CD1c-positive myeloid dendritic cell (primary cell): ENCODE results near the gene SLC22A4.

Experiments used
- DNase-seq: peaks from one replicate; pipeline ENCODE4 v3.0.0-alpha.2; 2016; ENCODE audit errors: extremely low spot score

The SLC22A4 gene

GRCh38 chr5:132299917-132300316 lies 5.7 kb downstream of the SLC22A4 start:
- no peak for DNase-seq

- no peak for DNase-seq
Observed at GRCh38 chr5:132300577-132301343, 6.6 kb downstream of the SLC22A4 start.

- DNase-seq: peak; percentile 43
Observed at GRCh38 chr5:132301344-132302271, 7.4 kb downstream of the SLC22A4 start.

- DNase-seq: no peak
Observed at GRCh38 chr5:132302413-132302812, 8.2 kb downstream of the SLC22A4 start.

- no peak for DNase-seq
Observed at GRCh38 chr5:132303589-132303988, 9.4 kb downstream of the SLC22A4 start.

GRCh38 chr5:132305420-132305819 lies 11.2 kb downstream of the SLC22A4 start:
- no peak for DNase-seq

GRCh38 chr5:132308701-132309100 lies 14.5 kb downstream of the SLC22A4 start:
- DNase-seq: no peak

GRCh38 chr5:132309679-132310078 lies 15.5 kb downstream of the SLC22A4 start:
- no peak for DNase-seq

GRCh38 chr5:132310141-132310834 lies 16.1 kb downstream of the SLC22A4 start:
- DNase-seq: no peak

- DNase-seq: no peak
Observed at GRCh38 chr5:132313366-132313765, 19.2 kb downstream of the SLC22A4 start.

GRCh38 chr5:132313961-132314432 lies 19.8 kb downstream of the SLC22A4 start:
- no peak for DNase-seq

- no peak for DNase-seq
Observed at GRCh38 chr5:132315529-132316067, 21.4 kb downstream of the SLC22A4 start.

GRCh38 chr5:132319975-132320374 lies 25.8 kb downstream of the SLC22A4 start:
- no peak for DNase-seq

- DNase-seq: no peak
Observed at GRCh38 chr5:132321109-132321721, 27.0 kb downstream of the SLC22A4 start.

GRCh38 chr5:132322266-132322665 lies 28.1 kb downstream of the SLC22A4 start:
- no peak for DNase-seq

GRCh38 chr5:132323202-132323601 lies 29.0 kb downstream of the SLC22A4 start:
- DNase-seq: no peak

- no peak for DNase-seq
Observed at GRCh38 chr5:132325691-132326090, 31.5 kb downstream of the SLC22A4 start.

- DNase-seq: no peak
Observed at GRCh38 chr5:132327252-132327955, 33.2 kb downstream of the SLC22A4 start.

- no peak for DNase-seq
Observed at GRCh38 chr5:132334812-132335211, 40.6 kb downstream of the SLC22A4 start.

- DNase-seq: no peak
Observed at GRCh38 chr5:132335402-132335801, 41.2 kb downstream of the SLC22A4 start.

- DNase-seq: no peak
Observed at GRCh38 chr5:132339502-132339901, 45.3 kb downstream of the SLC22A4 start.
